HG02623 (cell line): ENCODE measurements around the gene CYP19A1.
"Not testable (repeated sequence)": the region's sequence is repeated elsewhere in the genome, so short reads cannot be mapped to it uniquely, and the experiment has no call there.

Experiments
- ATAC-seq: cut with Tn5 transposase; IDR thresholded peaks from one replicate; pipeline ENCODE4 v1.9.1; 2021; ENCODE audit warnings: moderate library complexity; ENCODE audit not compliant: unreplicated experiment

Gene CYP19A1

DNA sequence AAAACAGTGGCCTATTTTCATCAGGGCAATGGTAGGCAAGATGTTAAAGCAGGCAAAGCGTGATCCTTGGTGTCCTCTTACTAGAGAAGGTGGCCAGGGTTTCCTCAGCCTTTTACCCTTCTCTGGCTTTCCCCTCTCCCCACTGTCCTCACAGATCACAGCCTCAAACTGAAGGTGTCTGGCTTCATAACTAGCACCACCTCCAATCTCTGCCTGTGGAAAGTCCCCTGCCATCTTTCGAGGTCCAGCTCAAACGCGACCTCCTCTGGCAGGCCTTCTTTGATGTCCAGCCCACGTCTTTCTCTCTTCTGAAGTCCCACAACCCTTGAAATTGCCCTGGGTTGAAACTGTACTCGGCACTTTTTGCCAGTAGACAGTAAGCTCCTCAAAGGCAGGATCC is 35.9 kb downstream of the CYP19A1 start:
- ATAC-seq, result no peak

GRCh38 chr15:51299187-51300015 is 39.0 kb downstream of the CYP19A1 start:
- no peak for ATAC-seq

DNA sequence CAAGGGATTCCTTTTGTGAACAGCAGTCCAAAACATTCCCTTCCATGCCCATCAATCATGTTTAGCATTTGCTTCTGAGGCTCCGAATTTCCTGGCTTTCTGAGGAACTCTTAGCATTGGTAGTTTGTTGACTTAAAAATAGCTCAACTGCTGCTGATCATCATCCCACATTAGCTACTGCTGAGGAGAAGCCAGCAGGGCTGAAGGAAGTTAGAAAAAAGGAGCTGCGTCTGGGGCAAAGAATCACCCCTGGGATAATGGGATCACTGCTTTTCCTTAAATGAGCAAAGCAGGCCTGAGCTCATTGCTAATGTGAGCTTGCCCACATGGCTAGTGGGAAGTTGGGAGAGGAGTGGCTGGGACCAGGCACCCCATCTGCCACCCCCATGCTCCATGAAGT is 39.8 kb downstream of the CYP19A1 start:
- no peak for ATAC-seq

DNA sequence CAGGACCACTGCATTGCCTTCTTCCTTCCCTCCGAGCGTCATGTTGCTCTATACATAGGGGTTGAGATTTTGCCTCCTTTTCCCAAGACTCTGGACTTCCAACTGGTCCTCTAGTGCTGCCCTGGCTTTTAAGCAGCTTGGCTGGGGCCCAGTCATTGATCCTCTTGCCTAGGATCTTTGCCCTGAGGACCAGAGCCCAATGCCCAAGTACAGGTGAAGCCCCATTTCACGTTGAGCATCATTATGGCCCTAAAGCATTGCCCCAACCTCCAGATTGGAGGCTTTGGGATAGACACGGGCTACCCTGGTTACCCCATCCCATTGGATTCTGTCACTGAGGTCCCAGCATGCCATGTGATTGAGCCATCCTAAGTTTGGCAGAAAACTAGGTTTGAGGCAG is 47.7 kb downstream of the CYP19A1 start:
- no peak for ATAC-seq

DNA sequence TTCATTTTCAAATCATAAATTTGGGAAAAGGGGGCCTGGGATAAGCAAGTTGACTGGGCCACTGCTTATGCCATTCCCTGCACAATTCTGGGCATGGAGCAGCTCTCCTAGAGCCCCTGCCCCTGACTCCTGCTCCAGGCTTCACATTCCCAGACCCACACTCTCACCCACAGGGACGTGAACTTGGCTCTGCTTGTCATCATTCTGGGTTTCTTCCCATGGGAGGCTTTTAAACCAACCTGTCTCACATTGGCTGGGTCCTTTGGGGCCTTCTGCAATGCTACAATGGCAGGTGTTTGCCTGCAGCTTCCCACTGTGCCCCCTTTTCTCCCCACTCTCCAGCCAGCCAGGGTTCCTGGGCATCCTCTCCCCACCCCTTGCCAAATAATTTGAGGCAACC is 49.1 kb downstream of the CYP19A1 start:
- ATAC-seq, result no peak

- no peak for ATAC-seq
Observed at GRCh38 chr15:51288143-51289065, 50.0 kb downstream of the CYP19A1 start.

DNA sequence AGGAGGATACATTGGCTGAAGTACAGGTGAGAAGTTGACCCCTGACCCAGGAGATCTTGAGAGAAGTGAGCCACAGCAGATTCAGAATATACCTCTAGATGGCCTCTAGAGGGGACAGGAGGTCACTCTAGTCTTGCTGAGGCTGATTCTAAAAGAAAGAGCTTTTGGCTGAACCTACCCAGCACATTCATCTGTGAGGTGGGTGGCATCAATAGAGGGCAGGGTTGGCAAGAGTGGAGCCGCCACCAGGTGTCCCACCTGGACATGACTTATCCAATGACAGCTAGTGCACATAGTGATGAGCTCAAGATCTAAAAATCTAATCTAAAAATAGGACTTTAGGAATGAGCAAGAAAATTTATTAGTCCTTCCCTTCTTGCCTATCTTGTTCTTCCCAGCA is 51.6 kb downstream of the CYP19A1 start:
- no peak for ATAC-seq

GRCh38 chr15:51285399-51285798 is 53.0 kb downstream of the CYP19A1 start:
- no peak for ATAC-seq

DNA sequence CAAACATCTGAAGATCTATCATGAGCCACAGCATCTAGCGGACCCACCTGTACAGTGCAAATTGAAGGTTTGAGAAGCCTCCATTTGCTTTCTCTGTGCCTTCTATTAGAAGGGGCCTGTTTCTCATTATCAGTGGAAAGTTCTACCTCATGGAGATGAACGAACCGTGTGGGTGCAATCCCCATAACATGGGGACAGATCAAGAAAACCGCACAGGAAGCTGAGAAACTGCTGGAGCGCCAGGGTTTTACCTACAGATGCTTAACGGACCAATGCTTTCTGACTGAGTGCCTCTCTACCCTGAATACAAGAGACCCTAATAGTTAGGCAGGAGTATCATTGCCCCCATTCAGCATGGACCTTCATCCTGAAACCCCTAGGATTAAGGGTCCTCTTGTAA is 53.5 kb downstream of the CYP19A1 start:
- ATAC-seq, result no peak

DNA sequence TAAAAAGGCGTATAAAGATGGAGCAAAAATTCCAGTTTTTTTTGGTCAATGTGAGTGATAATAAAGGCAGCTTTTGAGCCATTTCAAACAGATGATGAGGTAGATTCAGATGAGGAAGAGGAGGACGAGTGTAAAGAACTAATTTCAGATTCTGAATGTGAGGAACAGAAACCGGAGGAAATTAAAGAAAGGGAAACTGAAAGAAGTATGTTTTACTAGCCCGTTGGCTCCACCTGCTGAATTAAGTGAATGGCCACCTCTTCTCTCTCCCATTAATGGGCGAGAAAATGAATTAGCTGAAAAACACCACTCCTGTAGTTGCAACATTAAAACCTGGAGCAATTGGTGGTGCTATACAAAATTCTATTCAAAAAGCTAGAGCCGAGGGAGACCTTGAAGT is 55.4 kb downstream of the CYP19A1 start:
- ATAC-seq, result no peak

DNA sequence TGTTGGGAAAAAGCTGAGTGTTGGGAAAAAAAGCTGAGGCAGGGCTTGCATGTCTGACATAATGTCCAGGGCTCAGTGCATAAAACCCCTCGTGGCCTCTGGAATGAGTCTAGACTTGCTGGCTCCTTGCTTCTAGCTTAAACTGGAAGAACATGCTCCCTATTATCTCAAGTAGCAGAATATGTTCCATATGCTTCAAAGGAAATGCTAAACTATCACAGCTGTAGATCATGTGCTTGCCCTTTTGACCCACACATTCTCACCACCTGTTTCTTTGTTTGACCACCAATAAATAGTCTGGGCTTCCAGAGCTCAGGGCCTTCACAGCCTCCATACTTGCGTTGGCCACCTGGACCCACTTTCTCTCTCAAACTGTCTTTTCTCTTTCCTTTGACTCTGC is 56.2 kb downstream of the CYP19A1 start:
- ATAC-seq, result not testable (repeated sequence)

- peak; percentile 48 for ATAC-seq
Observed at GRCh38 chr15:51281368-51281967, 56.9 kb downstream of the CYP19A1 start.

GRCh38 chr15:51280838-51281237 is 57.6 kb downstream of the CYP19A1 start:
- ATAC-seq, result no peak

DNA sequence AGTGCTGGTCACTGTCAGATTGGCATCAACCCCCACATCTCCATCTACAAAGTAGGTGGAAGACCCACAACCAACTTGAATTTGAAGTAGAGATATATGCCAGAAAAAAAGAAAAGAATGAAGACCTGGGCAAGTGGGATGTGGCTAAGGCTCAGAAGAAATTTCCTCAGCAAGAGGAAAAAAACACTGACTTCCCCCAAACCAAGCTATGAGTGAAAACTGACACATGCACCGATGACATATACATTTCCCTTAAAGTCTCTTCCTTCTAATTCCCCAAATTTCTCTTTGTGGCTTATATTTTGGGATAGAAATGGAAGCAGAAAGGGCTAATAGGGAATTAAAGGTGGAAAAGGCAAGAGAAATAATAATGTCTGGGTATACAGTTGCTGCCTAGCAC is 59.0 kb downstream of the CYP19A1 start:
- ATAC-seq, result no peak

- no peak for ATAC-seq
Observed at GRCh38 chr15:51277101-51277500, 61.3 kb downstream of the CYP19A1 start.

DNA sequence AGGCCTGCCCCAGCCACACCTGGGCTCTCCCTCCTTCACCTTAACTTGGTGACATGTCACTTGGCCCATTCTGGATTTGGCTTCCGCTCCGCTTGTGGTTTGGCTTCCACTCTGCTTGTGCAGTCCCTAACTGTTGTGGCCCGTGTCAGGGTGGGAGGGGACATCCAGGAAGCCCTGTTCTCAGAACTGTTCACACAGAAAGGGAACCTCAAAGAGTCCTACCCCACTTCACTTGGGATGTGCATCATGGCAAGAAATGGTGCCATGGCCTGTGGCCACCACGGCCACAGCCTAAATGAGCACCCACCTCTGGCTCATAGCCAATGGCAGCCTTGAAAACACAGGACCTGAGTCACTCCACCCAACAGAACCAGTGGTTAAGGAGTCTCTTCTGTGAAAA is 63.4 kb downstream of the CYP19A1 start:
- ATAC-seq, result no peak

DNA sequence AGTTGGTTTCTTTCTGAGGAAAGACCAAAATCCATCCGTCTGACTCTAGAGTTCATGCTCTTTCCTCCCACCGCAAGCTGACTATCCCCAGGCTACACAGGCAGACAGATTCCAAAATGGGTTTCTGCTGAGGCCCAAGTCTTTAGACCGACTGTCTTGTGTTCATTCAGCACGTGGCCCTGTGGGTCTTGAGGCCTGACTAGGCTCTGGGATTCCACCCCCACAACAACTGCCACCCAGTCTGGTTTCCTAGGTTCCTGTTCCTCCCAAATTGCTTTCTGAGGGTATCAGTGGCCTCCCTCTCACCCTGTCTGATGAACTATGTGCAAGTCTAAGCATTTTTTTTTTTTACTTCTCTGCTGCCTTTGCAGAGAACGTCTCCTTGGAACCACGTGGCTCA is 67.7 kb downstream of the CYP19A1 start:
- ATAC-seq, result no peak

DNA sequence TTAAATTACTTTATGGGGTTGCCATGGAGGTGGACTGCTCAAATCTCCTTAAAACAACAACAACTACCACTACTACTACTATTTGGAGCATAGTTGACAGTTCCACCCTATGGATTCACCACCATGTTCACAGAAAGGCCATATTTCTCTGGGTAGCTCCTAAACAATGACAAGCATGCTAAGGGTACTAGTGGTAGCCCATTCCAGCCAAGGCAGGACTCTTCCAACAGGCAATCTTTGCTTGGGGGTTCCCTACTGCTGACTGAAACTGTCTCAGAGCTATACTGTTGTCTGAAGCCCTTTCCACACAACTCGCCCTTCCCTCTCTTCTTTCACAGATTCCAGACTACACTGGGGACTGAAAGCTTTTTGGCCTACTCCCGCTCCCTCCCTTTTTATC is 68.9 kb downstream of the CYP19A1 start:
- no peak for ATAC-seq

- no peak for ATAC-seq
Observed at GRCh38 chr15:51267703-51268083, 70.7 kb downstream of the CYP19A1 start.

DNA sequence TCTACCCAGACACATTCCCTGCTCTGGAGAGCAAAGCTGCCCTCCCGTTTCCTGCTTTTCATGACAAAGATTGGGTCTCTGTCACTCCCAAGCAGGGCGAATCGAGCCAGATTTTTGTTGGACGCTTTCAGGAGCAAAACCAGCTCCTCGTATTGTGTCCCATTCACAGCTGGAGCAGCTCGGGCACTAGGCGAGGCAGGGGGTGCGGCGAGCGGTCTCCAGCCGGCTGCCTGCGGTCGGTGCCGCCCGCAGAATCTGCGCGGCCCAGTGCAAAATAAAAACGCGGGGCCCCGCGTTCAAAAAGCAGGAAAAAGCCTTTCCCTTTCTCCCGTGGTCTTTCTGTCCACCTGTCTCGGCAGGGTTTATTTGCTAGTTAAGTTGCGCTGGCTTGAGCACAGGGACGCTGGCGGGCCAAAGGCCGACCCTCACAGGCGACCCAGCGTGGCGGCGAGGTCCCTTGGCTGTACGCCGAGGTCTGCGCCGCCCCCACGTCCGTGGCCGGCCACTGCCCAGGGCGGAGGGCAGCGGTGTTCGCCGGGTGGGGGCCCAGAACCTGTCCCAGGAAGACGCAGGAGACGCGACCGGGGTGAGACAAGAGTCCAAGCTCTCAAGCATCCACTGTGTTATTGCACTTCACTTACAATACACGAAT is 71.2 kb downstream of the CYP19A1 start:
- ATAC-seq, result no peak

DNA sequence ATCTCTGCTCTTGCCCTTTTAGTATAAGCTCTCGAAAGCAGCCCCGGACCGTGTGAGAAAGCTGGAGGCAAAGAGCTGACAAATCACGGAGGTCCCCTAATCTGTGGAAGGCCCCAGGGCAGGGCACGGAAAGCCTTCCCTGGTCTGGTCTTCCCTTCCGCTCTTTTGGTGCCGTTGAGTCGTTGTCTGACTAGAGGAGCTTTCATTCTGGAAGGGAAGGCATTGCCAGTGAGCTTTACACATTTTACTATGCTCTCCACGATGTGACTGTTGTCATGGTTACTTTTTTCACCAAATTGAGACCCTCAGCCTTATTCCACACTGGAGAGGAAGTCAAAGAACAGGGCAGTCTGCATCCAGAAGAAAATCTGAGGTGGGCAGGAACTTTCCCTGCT is 71.7 kb downstream of the CYP19A1 start:
- no peak for ATAC-seq
